ENCODE results near the gene KCNQ5. TPM values are rescaled to one million over a fixed set of nuclear protein-coding genes. Genes with fewer than 3 reads are reported as not detected.

Gene KCNQ5
- total RNA-seq, 1 donor from 2014 or later, result 1.5 TPM

GRCh38 chr6:73169111-73169510, 547.2 kb downstream of the KCNQ5 start:
- H3K4me1 Mint-ChIP-seq (ENCODE audit: low read depth, unreplicated experiment), result no peaks in the 10 kb centered on the region
- no peak for TF ChIP-seq CTCF (IDR thresholded peaks at IDR 0.05; ENCODE audit: partially characterized antibody, unreplicated experiment)
- H3K9me3 Mint-ChIP-seq (ENCODE audit: unreplicated experiment), result no peaks in the 10 kb centered on the region
- no peak overlapping the region for H3K27ac Mint-ChIP-seq (ENCODE audit: unreplicated experiment)
- no peaks in the 10 kb centered on the region for H3K36me3 Mint-ChIP-seq (ENCODE audit: unreplicated experiment)
- no peaks in the 10 kb centered on the region for H3K27me3 Mint-ChIP-seq (ENCODE audit: unreplicated experiment)
- no peak overlapping the region for H3K4me3 Mint-ChIP-seq (ENCODE audit: unreplicated experiment)
- no peak for DNase-seq

GRCh38 chr6:73169633-73170032, 547.8 kb downstream of the KCNQ5 start:
- Mint-ChIP-seq H3K9me3 (ENCODE audit: unreplicated experiment) (no peaks in the 10 kb centered on the region), H3K27me3 (ENCODE audit: unreplicated experiment) (no peaks in the 10 kb centered on the region), H3K4me1 (ENCODE audit: low read depth, unreplicated experiment) (no peaks in the 10 kb centered on the region), H3K4me3 (ENCODE audit: unreplicated experiment) (no peak overlapping the region), H3K36me3 (ENCODE audit: unreplicated experiment) (no peaks in the 10 kb centered on the region), H3K27ac (ENCODE audit: unreplicated experiment) (no peak overlapping the region)
- no peak for DNase-seq
- no peak for TF ChIP-seq CTCF (IDR thresholded peaks at IDR 0.05; ENCODE audit: partially characterized antibody, unreplicated experiment)

GRCh38 chr6:73174646-73175045, 552.8 kb downstream of the KCNQ5 start:
- Mint-ChIP-seq H3K36me3 (ENCODE audit: unreplicated experiment) (no peaks in the 10 kb centered on the region), H3K27me3 (ENCODE audit: unreplicated experiment) (no peaks in the 10 kb centered on the region), H3K27ac (ENCODE audit: unreplicated experiment) (no peak overlapping the region), H3K9me3 (ENCODE audit: unreplicated experiment) (no peaks in the 10 kb centered on the region), H3K4me1 (ENCODE audit: low read depth, unreplicated experiment) (no peaks in the 10 kb centered on the region), H3K4me3 (ENCODE audit: unreplicated experiment) (no peak overlapping the region)
- no peak for TF ChIP-seq CTCF (IDR thresholded peaks at IDR 0.05; ENCODE audit: partially characterized antibody, unreplicated experiment)
- DNase-seq, result no peak

- no peak for DNase-seq
- H3K27ac Mint-ChIP-seq (ENCODE audit: unreplicated experiment), result no peak overlapping the region
- H3K27me3 Mint-ChIP-seq (ENCODE audit: unreplicated experiment), result no peaks in the 10 kb centered on the region
- no peak for TF ChIP-seq CTCF (IDR thresholded peaks at IDR 0.05; ENCODE audit: partially characterized antibody, unreplicated experiment)
- peaks cover 11% of the 10 kb centered on the region for H3K4me1 Mint-ChIP-seq (ENCODE audit: low read depth, unreplicated experiment)
- H3K4me3 Mint-ChIP-seq (ENCODE audit: unreplicated experiment), result no peak overlapping the region
- no peaks in the 10 kb centered on the region for H3K9me3 Mint-ChIP-seq (ENCODE audit: unreplicated experiment)
- H3K36me3 Mint-ChIP-seq (ENCODE audit: unreplicated experiment), result no peaks in the 10 kb centered on the region
Measured at GRCh38 chr6:73176057-73176456, 554.2 kb downstream of the KCNQ5 start.

- Mint-ChIP-seq H3K27ac (ENCODE audit: unreplicated experiment) (no peak overlapping the region), H3K36me3 (ENCODE audit: unreplicated experiment) (no peaks in the 10 kb centered on the region), H3K4me3 (ENCODE audit: unreplicated experiment) (no peak overlapping the region), H3K27me3 (ENCODE audit: unreplicated experiment) (no peaks in the 10 kb centered on the region), H3K9me3 (ENCODE audit: unreplicated experiment) (no peaks in the 10 kb centered on the region), H3K4me1 (ENCODE audit: low read depth, unreplicated experiment) (peaks cover 11% of the 10 kb centered on the region)
- TF ChIP-seq CTCF (IDR thresholded peaks at IDR 0.05; ENCODE audit: partially characterized antibody, unreplicated experiment), result no peak
- DNase-seq, result no peak
Measured at GRCh38 chr6:73177221-73177944, 555.5 kb downstream of the KCNQ5 start.
